Neural progenitor cell (in vitro differentiated cells): Measurements from ENCODE around the gene AKNAD1.

Source experiments
- EZH2phosphoT487 ChIP-seq: fragments of 200-600 bp; sonication (generic); IDR thresholded peaks from 2 replicates; pipeline ENCODE4 v1.6.1; 2017; ENCODE audit warnings: antibody characterized with exemption
- TF ChIP-seq, protein P1 (sequence below): fragments of 200-600 bp; sonication (generic); IDR thresholded peaks from 2 replicates; pipeline ENCODE4 v1.5.1; 2017; ENCODE audit warnings: antibody characterized with exemption, mild to moderate bottlenecking

GRCh38 chr1:108860190-108860907 is 3.5 kb upstream of the AKNAD1 start:
- TF ChIP-seq, protein P1, sequence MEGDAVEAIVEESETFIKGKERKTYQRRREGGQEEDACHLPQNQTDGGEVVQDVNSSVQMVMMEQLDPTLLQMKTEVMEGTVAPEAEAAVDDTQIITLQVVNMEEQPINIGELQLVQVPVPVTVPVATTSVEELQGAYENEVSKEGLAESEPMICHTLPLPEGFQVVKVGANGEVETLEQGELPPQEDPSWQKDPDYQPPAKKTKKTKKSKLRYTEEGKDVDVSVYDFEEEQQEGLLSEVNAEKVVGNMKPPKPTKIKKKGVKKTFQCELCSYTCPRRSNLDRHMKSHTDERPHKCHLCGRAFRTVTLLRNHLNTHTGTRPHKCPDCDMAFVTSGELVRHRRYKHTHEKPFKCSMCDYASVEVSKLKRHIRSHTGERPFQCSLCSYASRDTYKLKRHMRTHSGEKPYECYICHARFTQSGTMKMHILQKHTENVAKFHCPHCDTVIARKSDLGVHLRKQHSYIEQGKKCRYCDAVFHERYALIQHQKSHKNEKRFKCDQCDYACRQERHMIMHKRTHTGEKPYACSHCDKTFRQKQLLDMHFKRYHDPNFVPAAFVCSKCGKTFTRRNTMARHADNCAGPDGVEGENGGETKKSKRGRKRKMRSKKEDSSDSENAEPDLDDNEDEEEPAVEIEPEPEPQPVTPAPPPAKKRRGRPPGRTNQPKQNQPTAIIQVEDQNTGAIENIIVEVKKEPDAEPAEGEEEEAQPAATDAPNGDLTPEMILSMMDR: no peak
- no peak for TF ChIP-seq EZH2phosphoT487
